ENCODE results near the gene CEACAM19. TPM values are rescaled to one million over a fixed set of nuclear protein-coding genes. Genes with fewer than 3 reads are reported as not detected.

The CEACAM19 gene
- total and polyA plus RNA-seq, 9 donors, result 2.2 to 10.0 (median 5.4) TPM

DNA sequence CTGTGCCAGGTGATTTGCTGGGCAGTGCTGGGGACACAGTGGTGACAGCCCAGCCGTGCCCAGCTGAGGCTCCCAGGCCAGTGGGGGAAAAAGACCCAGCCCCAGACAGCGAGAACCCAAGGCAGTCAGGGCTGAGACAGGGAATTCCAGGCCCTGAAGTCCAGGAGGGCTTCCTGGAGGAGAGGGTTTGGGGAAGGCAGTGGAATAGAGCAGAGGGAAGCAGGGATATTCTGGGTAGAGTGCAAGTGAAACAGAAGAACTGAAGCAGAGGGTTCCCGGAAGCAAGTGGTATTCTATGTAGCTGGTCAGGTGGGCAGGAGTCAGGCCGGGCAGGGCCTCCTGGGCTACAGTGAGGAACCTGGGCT lies 26.4 kb downstream of the CEACAM19 start:
- Histone ChIP-seq H3K27me3 (no peaks in the 10 kb centered on the region), H3K9me3 (no peaks in the 10 kb centered on the region), H3K4me1 (ENCODE audit: insufficient read depth) (no peaks in the 10 kb centered on the region), H3K4me3 (no peak overlapping the region), H3K27ac (no peak overlapping the region), H3K36me3 (no peaks in the 10 kb centered on the region)
- TF ChIP-seq, protein P1, sequence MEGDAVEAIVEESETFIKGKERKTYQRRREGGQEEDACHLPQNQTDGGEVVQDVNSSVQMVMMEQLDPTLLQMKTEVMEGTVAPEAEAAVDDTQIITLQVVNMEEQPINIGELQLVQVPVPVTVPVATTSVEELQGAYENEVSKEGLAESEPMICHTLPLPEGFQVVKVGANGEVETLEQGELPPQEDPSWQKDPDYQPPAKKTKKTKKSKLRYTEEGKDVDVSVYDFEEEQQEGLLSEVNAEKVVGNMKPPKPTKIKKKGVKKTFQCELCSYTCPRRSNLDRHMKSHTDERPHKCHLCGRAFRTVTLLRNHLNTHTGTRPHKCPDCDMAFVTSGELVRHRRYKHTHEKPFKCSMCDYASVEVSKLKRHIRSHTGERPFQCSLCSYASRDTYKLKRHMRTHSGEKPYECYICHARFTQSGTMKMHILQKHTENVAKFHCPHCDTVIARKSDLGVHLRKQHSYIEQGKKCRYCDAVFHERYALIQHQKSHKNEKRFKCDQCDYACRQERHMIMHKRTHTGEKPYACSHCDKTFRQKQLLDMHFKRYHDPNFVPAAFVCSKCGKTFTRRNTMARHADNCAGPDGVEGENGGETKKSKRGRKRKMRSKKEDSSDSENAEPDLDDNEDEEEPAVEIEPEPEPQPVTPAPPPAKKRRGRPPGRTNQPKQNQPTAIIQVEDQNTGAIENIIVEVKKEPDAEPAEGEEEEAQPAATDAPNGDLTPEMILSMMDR (IDR thresholded peaks at IDR 0.05), result no peak
- TF ChIP-seq EP300 (IDR thresholded peaks at IDR 0.05) (no peak), POLR2A (IDR thresholded peaks at IDR 0.05) (no peak)
- WGBS, 3 donors, result 79 to 85% (median 85%) methylated on average over 4 of the region's 4 CpGs
- intact Hi-C loops (cut with DNase I), result no loop called here
- no peak for DNase-seq

DNA sequence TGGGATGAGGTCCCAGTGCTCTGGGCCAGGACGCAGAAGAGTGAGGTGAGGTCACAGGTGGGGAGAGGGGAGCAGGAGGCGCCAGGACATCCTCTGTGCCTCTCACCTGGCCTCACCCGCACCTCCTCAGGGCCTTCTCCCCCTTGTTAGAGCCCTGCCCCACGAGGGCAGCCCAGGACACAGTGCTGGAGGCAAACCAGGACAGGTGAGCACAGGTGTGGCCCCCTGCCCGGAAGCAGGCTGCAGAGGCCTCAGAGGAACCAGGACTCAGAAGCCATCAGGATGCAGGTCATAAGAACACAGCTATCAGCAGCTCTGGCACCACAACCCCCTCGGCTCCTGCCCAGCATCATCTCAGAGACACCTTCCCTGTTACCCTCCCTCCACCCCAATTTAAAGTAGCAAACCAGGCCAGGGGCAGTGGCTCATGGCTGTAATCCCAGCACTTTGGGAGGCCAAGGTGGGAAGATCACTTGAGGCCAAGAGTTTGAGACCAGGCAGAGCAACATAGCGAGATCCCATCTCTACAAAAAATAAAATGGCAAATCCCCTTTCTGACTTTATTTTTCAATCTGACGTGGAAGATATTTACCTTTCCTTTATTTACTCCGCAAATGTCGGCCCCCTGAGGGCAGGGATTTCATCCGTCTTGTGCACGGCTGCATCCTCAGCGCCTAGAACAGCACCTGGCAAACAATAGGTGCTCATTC lies 27.4 kb downstream of the CEACAM19 start, which contains the start of gene CEACAM16:
Gene CEACAM16, plus strand, starts transcription at position 660 of the 710 bp plus-strand sequence. CDS start 2,306 bp downstream, outside the sequence.
- no peaks in the 10 kb centered on the region for H3K4me1 ChIP-seq (ENCODE audit: insufficient read depth)
- H3K27ac ChIP-seq, result no peak within 1 kb of the TSS
- H3K4me3 ChIP-seq, result no peak within 1 kb of the TSS
- 82 to 86% (median 83%) methylated on average over 13 of the region's 13 CpGs for WGBS, 3 donors
- H3K27me3 ChIP-seq, result no peaks in the 10 kb centered on the region
- intact Hi-C loops (cut with DNase I), result no loop called here
- H3K9me3 ChIP-seq, result no peaks in the 10 kb centered on the region
- TF ChIP-seq EP300 (IDR thresholded peaks at IDR 0.05) (no peak), POLR2A (IDR thresholded peaks at IDR 0.05) (no peak)
- TF ChIP-seq, protein P1 (IDR thresholded peaks at IDR 0.05), result no peak
- no peaks in the 10 kb centered on the region for H3K36me3 ChIP-seq
- no peak for DNase-seq

DNA sequence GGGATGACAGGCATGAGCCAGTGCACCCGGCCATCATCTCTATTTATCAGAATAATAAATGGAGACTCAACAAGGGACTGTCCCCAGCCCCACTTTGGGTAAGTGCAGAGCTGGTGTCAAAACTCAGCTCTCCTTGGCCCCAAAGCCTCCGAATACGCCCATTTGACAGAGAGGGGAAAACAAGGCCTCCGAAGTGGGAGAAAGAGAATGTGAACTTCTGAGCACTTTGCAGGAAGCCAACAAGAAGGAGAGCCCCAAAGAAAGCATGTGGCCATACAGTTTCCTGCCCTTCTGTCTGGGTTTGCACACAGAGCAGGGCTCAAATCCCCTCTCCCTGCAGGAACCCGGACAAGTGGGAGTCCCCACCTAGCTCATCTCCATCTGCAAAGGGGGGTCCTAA lies 29.3 kb downstream of the CEACAM19 start:
- no peak for DNase-seq
- no peaks in the 10 kb centered on the region for H3K27me3 ChIP-seq
- H3K36me3 ChIP-seq, result no peaks in the 10 kb centered on the region
- no peaks in the 10 kb centered on the region for H3K9me3 ChIP-seq
- H3K4me3 ChIP-seq, result no peak overlapping the region
- no peak for TF ChIP-seq EP300 (IDR thresholded peaks at IDR 0.05)
- TF ChIP-seq POLR2A (IDR thresholded peaks at IDR 0.05), result no peak
- TF ChIP-seq, protein P1 (IDR thresholded peaks at IDR 0.05), result no peak
- intact Hi-C loops (cut with DNase I), result no loop called here
- WGBS, 3 donors, result 90 to 93% (median 90%) methylated on average over 5 of the region's 5 CpGs
- no peaks in the 10 kb centered on the region for H3K4me1 ChIP-seq (ENCODE audit: insufficient read depth)
- no peak overlapping the region for H3K27ac ChIP-seq

GRCh38 chr19:44701228-44701627 lies 29.9 kb downstream of the CEACAM19 start:
- Histone ChIP-seq H3K36me3 (no peaks in the 10 kb centered on the region), H3K27ac (no peak overlapping the region), H3K9me3 (no peaks in the 10 kb centered on the region), H3K4me1 (ENCODE audit: insufficient read depth) (no peaks in the 10 kb centered on the region), H3K4me3 (no peak overlapping the region), H3K27me3 (no peaks in the 10 kb centered on the region)
- WGBS, 3 donors, result 81 to 85% (median 84%) methylated on average over 15 of the region's 15 CpGs
- intact Hi-C loops (cut with DNase I), result no loop called here
- no peak for DNase-seq
- TF ChIP-seq, protein P1 (IDR thresholded peaks at IDR 0.05), result no peak

Measured in ovary (tissue), 9 donors.